Type B pancreatic cell (in vitro differentiated cells): ENCODE measurements around the gene RBKS. TPM values are rescaled to one million over a fixed set of nuclear protein-coding genes. Genes with fewer than 3 reads are reported as not detected.

Experiments used
- DNase-seq: peaks from one replicate; pipeline ENCODE4 v3.0.0; 2021; ENCODE audit warnings: mixed read lengths; ENCODE audit not compliant: unreplicated experiment; ENCODE audit errors: extremely low spot score
- H3K27ac Mint-ChIP-seq: 2 replicates; pipeline ENCODE4 v1.8.0; 2021; ENCODE audit warnings: mild to moderate bottlenecking, mixed read lengths
- H3K27me3 Mint-ChIP-seq: 2 replicates; pipeline ENCODE4 v1.8.0; 2021; ENCODE audit warnings: mixed read lengths
- H3K36me3 Mint-ChIP-seq: 2 replicates; pipeline ENCODE4 v1.8.0; 2021; ENCODE audit warnings: mixed read lengths
- H3K4me1 Mint-ChIP-seq: one replicate; pipeline ENCODE4 v1.8.0; 2021; ENCODE audit warnings: mixed read lengths; ENCODE audit not compliant: unreplicated experiment
- H3K4me3 Mint-ChIP-seq: 2 replicates; pipeline ENCODE4 v1.8.0; 2021; ENCODE audit warnings: mild to moderate bottlenecking, mixed read lengths
- H3K9me3 Mint-ChIP-seq: 2 replicates; pipeline ENCODE4 v1.8.0; 2021; ENCODE audit warnings: mixed read lengths
- CTCF ChIP-seq: fragments of 200-600 bp; sonication (generic); conservative IDR thresholded peaks from 2 replicates; pipeline ENCODE4 v1.5.0; 2021; ENCODE audit warnings: antibody characterized with exemption, mild to moderate bottlenecking
- total RNA-seq: library from RNA; stranded (reverse); gene quantifications from 2 replicates; pipeline ENCODE4 v1.2.1, GENCODE V29; 2021; ENCODE audit warnings: low replicate concordance

Gene RBKS
- total RNA-seq, 1 donor from 2014 or later, result 2.6 TPM

GRCh38 chr2:27860111-27860510, 30.1 kb downstream of the RBKS start:
- H3K27ac Mint-ChIP-seq, result no peak overlapping the region
- peaks cover 3% of the 10 kb centered on the region for H3K36me3 Mint-ChIP-seq
- no peaks in the 10 kb centered on the region for H3K27me3 Mint-ChIP-seq
- H3K9me3 Mint-ChIP-seq, result peaks cover 8% of the 10 kb centered on the region
- no peak overlapping the region for H3K4me3 Mint-ChIP-seq
- peaks cover 7% of the 10 kb centered on the region for H3K4me1 Mint-ChIP-seq
- TF ChIP-seq CTCF, result no peak
- no peak for DNase-seq

GRCh38 chr2:27857417-27858172, 32.6 kb downstream of the RBKS start:
- Mint-ChIP-seq H3K27ac (no peak overlapping the region), H3K9me3 (peaks cover 10% of the 10 kb centered on the region), H3K4me1 (no peaks in the 10 kb centered on the region)

GRCh38 chr2:27856956-27857355, 33.2 kb downstream of the RBKS start:
- no peaks in the 10 kb centered on the region for H3K27me3 Mint-ChIP-seq
- no peaks in the 10 kb centered on the region for H3K4me1 Mint-ChIP-seq
- no peak for DNase-seq
- no peak for TF ChIP-seq CTCF
- H3K27ac Mint-ChIP-seq, result no peak overlapping the region
- H3K4me3 Mint-ChIP-seq, result no peak overlapping the region
- H3K9me3 Mint-ChIP-seq, result peaks cover 10% of the 10 kb centered on the region
- peaks cover 7% of the 10 kb centered on the region for H3K36me3 Mint-ChIP-seq

More at GRCh38 chr2:27857417-27858172, 32.6 kb downstream of the RBKS start:
- peaks cover 7% of the 10 kb centered on the region for H3K36me3 Mint-ChIP-seq
- H3K27me3 Mint-ChIP-seq, result no peaks in the 10 kb centered on the region
- no peak overlapping the region for H3K4me3 Mint-ChIP-seq
- TF ChIP-seq CTCF, result no peak
- DNase-seq, result no peak

GRCh38 chr2:27856386-27856785, 33.8 kb downstream of the RBKS start:
- DNase-seq, result no peak
- peaks cover 10% of the 10 kb centered on the region for H3K9me3 Mint-ChIP-seq
- H3K27me3 Mint-ChIP-seq, result no peaks in the 10 kb centered on the region
- H3K4me3 Mint-ChIP-seq, result no peak overlapping the region
- peaks cover 7% of the 10 kb centered on the region for H3K36me3 Mint-ChIP-seq
- TF ChIP-seq CTCF, result no peak
- no peak overlapping the region for H3K27ac Mint-ChIP-seq
- H3K4me1 Mint-ChIP-seq, result no peaks in the 10 kb centered on the region

- no peak for TF ChIP-seq CTCF
- Mint-ChIP-seq H3K9me3 (peaks cover 10% of the 10 kb centered on the region), H3K4me3 (no peak overlapping the region), H3K27ac (no peak overlapping the region), H3K27me3 (no peaks in the 10 kb centered on the region), H3K4me1 (no peaks in the 10 kb centered on the region), H3K36me3 (peaks cover 7% of the 10 kb centered on the region)
- DNase-seq, result no peak
These were observed 34.7 kb downstream of the RBKS start for GRCh38 chr2:27855476-27855875.
